GM23338 (cell line): Measurements from ENCODE around the gene COPE. TPM values are rescaled to one million over a fixed set of nuclear protein-coding genes. Genes with fewer than 3 reads are reported as not detected.

Experiments
- polyA plus RNA-seq: library from polyadenylated mRNA; unstranded; fragments of >200 nt; fragmentation: Nextera tagmentation; extraction: Ambion mirVana; gene quantifications from 2 replicates; pipeline ENCODE4 v1.2.1, GENCODE V29; 2016
- total RNA-seq: library from RNA; depleted of rRNA; stranded (reverse); fragments of >200 nt; shearing (Covaris generic); gene quantifications from 2 replicates; pipeline ENCODE4 v1.2.3, GENCODE V29; 2014; rRNA removed

COPE gene
- total and polyA plus RNA-seq, 2 experiments from 2014 or later, result 263 TPM

Other genes with a start within 250 kb of the COPE start
- gene CRTC1, start 235.7 kb downstream of the COPE start, total RNA-seq, result 5.4 and 7.1 TPM in 2 replicates
- 6.7 and 8.4 TPM in 2 replicates for gene CRTC1, start 235.7 kb downstream of the COPE start, polyA plus RNA-seq
- 0.63 TPM in 1 of 2 replicates, not detected in the other for gene COMP, start 128.1 kb downstream of the COPE start, total RNA-seq
- 0.31 and 0.58 TPM in 2 replicates for gene COMP, start 128.1 kb downstream of the COPE start, polyA plus RNA-seq
- 81.9 and 138 TPM in 2 replicates for gene UPF1, start 87.4 kb downstream of the COPE start, total RNA-seq
- 13.8 and 14.3 TPM in 2 replicates for gene UPF1, start 87.4 kb downstream of the COPE start, polyA plus RNA-seq
- 11.1 and 11.7 TPM in 2 replicates for gene CERS1, start 23.2 kb downstream of the COPE start, total RNA-seq
- gene CERS1, start 23.2 kb downstream of the COPE start, polyA plus RNA-seq, result 12.2 and 15.9 TPM in 2 replicates
- 49.6 and 75.3 TPM in 2 replicates for gene DDX49, start 328 bp upstream of the COPE start, total RNA-seq
- gene DDX49, start 328 bp upstream of the COPE start, polyA plus RNA-seq, result 40.2 and 44.2 TPM in 2 replicates
- 23.5 and 38.4 TPM in 2 replicates for gene HOMER3, start 21.8 kb upstream of the COPE start, total RNA-seq
- gene HOMER3, start 21.8 kb upstream of the COPE start, polyA plus RNA-seq, result 16.7 and 18.0 TPM in 2 replicates
- 86.5 and 102 TPM in 2 replicates for gene SUGP2, start 114.1 kb upstream of the COPE start, total RNA-seq
- 99.3 and 109 TPM in 2 replicates for gene SUGP2, start 114.1 kb upstream of the COPE start, polyA plus RNA-seq
- gene ARMC6, start 114.2 kb upstream of the COPE start, total RNA-seq, result 95.1 and 112 TPM in 2 replicates
- gene ARMC6, start 114.2 kb upstream of the COPE start, polyA plus RNA-seq, result 40.9 and 45.0 TPM in 2 replicates
- 5.7 and 7.3 TPM in 2 replicates for gene SLC25A42, start 144.6 kb upstream of the COPE start, total RNA-seq
- 7.3 and 7.6 TPM in 2 replicates for gene SLC25A42, start 144.6 kb upstream of the COPE start, polyA plus RNA-seq
- 59.3 and 59.5 TPM in 2 replicates for gene TMEM161A, start 219.1 kb upstream of the COPE start, total RNA-seq
- gene TMEM161A, start 219.1 kb upstream of the COPE start, polyA plus RNA-seq, result 38.0 and 38.9 TPM in 2 replicates